Measurements from ENCODE around the gene MED15.

MED15 gene

DNA sequence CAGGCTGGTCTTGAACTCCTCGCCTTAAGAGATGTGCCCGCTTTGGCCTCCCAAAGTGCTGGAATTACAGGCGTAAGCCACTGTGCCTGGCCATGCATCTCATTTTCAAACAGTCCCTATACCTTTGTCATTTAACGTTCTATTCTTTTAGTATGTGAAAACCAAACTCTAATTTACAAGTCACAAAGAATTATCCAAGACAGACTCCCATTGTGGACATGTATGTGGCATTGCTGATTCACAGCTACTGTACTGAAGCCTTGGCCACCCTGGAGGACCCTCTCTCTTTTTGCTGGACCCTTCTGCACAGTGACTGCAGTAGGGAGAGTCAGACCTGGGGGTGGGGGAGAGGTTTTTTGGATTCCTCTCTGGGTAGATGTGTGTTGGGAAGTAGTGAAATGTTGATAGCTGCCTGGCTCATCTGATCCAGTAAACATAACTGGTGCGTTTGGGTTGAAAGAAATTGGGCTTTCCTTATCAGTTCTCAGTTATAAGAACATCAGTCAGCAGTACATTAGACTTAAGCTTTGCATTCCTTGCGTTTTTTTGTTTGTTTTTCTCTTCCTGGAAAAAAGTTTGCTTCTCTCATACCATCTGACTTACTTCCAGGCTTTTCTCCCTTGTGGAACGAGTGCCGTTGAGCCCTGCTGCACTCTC lies 65.9 kb downstream of the MED15 start:
- DNase-seq, result no peak

DNA sequence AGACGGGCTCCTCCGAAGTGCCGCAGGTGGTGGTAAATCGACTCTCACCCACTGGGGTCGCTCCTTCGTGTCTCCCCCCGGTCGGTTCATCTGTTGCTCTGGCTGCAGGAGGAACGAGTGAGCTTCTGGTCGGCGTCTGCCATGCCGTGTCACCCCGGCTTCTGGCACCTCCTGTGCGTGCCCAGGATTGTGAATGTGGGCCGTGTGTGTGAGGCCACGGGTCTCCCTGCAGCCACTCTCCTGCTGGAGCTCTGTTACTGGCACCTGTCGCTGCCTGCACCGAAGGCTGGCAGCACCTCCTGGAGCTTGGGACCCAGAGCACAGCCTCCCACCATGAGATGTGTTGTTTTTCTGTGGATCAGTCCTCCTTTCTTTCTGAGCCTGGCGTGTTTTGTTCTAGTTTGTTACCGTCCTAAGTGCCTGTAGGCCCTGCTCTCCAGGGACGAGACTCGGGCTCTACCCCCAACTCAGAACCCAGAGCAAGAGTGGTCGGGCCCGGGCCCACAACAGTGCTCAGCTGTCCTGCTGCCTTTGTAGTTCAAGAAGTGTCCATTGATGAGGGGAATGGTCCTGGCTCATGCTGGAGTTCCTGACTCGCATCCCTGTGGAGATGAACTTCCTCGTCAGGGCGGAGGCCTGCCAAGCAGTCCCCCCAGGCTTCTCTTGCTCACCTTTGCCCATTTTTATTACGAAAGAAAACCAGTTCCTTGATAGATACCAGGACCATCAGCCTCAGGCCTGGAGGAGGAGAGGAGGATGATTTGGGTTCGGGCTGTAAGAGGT lies 66.6 kb downstream of the MED15 start:
- no peak for DNase-seq

DNA sequence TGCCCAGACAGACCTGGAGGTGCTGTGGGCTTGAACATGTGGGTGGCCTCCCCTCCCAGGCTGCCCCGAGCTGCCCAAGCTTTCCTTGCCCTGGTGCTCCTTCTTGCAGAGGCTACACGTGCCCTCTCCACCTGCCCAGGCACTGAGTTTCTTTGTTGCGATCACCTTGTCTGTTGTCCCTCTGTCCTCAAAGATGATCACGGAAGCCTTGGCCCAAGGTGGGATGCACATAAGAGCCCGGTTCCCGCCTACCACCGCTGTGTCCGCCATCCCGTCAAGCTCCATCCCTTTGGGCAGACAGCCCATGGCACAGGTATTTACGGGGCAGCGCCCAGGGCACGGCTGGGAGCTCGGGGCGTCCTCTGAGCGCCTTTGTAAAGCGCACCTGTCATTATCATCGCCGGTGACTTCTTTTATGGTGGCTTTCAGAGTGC lies 67.5 kb downstream of the MED15 start:
- no peak for DNase-seq

DNA sequence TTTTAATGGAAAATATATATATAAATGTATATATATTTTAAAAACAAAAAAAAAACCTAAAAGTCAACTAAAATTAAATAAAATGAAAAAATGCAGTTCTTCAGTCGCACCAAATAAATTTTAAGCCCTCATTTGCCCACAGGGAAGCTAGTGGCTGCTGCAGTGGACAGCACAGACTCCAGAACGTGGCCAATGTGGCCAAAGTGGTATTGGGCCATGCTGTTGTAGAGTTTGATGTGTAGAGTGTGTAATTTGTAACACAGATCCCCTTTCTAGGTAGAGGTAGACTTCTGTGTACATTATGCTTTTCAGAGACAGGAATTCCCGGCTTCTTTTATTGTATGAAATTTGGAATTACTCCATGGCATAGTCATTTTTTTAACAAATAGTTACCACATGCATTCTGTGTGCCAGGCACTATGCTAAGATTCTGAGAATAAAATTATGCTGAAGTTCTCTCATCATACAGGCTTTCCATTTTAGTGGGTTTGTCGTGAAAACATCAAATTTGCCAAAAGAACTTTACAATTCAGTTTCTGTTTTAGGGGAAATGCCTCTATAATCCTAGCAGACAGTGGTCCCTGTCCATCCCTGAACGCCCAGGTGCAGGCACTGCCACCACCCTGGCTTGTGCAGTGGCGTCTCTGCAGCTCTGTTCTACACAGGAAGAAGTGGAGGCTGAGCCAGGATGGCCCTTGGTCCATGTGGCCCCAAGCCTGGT lies 68.5 kb downstream of the MED15 start:
- no peak for DNase-seq

DNA sequence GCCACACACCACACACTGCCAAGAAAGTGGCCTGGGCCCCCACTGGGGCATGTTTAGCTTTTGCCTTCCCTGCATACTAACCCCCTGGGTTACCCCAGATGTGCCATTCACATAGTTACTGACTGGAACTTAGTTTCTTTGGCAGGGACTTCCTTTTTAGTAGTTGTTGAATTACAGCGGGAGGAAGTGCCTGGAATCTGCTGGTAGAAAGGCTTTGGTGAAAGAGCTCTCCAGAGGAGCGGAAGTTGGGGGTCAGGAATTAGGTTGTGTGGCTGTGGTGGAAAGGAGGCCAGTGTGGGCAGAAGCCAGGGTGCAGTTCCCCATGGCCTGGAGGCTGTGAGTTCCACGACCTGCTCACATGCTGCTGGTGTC lies 69.0 kb downstream of the MED15 start:
- no peak for DNase-seq

DNA sequence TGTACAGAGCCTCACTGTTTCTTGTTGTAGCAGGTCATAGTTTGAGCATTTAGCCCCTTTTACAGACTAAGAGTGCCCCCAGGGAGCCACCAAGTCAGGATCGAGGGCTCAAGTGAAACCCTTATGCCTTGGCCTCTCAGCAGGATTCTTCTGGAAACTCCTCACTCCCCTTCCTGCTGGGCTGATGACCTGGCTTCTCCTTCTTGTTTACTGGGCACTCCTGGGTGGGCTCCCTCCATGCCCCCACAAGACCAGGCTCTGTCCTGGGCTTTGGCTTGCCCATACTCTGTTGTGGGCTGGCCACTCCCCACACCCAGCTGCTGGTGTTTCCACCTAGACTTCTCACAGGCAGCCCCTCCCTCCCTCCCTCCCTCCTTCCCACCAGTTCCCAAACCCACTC lies 69.6 kb downstream of the MED15 start:
- DNase-seq, result no peak

DNA sequence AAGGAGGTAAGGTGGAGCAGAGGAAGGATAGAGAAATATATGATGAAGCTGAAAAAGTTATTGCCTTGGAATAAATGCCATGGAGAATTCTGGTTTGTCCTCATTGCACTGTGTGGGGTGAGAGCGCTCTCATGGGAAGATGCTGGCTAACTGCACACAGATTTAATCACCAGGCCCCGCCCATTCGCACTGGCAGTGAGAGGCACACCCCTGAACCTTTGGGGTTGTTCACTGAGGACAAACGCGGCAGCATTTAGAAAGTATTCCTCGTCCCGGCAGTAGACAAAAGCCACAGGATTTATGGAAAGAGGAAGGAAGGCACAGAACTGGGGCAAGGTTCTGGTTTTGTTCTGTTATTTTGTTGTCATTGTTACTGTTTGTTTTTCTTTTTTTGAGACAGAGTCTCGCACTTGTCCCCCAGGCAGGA lies 70.2 kb downstream of the MED15 start:
- no peak for DNase-seq

DNA sequence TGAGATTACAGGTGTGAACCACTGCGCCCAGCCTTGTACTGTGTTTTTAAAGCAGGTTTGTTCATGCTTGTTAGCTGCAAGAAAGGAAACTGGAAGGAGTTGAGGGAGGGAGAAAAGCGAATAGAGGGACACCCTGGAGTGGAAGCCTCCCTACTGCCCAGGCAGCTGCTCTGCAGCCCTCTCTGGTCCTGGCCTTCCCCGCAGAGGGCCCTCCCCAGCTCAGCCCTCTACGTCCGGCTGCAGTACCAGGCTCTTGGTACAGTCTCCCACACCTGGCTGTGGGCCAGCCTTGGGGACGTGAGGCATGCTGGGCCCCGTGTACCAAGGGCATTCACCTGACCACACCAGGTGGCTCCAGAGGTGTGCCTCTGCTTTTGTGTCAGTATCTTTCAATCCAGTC lies 70.8 kb downstream of the MED15 start:
- DNase-seq, result no peak

DNA sequence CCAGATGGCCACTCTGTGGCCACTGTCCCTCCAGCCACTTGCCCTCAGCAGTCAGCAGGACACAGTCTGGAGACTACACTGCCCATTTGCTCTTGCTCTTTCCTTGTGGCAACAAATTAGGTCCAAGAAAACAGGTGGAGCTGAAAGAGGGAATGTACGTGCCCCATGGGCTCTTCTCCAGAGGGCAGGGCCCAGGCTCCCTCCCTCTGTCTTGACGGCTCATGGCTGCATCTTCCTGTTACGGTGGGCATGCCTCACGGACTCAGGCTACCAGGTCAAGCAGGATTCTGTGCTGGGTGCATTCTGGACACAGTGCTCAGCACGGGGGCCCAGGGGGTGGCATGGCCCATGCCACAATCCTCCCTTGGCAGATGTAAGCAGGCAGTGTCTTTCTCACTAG lies 71.3 kb downstream of the MED15 start:
- no peak for DNase-seq

DNA sequence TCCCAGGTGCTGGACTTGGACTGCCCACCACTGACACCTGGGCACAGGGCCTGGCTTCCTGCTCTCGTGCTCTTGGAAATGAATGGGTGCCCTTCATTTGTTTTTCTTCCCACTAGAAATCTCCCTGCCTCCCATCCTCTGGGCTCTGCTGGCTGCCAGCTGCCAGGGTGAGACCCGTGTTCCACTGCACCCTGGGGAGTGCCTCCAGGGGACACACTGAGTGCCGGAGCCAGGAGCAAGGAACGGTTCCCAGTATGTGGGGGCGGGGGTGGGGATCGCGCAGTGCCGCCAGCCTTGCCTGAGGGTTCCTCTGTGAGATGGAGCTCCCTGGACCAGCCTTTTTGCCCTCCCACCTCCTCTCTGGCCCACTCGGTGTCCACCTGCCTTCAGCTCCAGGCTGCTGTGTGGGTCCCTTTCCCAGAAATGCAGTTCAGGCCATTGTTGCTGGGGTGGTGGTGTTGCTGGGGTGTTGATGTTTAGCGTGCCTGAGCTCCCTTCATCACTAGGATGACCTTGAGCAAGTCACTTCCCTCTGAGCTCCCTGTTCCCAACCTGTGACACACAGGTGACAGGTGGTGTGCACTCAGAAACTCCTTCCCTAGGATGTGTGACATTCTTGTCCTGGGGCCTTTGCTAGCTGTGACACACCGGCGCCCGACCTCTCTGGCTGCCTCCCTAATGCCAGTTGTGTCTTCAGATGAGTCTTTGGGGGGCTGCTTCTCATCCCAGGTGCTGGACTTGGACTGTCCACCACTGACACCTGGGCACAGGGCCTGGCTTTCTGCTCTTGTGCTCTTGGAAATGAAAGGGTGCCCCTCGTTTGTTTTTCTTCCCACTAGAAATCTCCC lies 72.1 kb downstream of the MED15 start:
- DNase-seq, result no peak

DNA sequence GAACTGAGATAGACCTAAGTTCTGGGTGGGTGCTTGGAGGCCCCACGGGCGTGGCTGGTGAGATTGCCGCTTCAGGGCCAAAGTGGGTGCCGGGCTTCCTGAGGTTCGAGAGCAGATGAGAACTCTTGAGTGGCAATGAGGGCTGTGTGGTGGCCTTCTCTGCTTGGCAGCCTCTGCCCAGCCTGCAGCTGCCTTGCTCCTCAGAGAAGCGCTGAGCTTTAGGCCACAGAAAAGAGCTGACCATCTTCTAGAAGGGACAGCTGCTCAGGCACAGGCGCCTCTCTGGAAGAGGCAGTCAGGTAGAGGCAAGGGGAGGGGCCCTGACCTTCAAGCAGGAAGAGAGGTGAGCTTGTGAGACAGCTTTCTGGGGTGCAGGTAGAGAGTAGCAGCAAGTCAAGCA lies 72.8 kb downstream of the MED15 start:
- no peak for DNase-seq

DNA sequence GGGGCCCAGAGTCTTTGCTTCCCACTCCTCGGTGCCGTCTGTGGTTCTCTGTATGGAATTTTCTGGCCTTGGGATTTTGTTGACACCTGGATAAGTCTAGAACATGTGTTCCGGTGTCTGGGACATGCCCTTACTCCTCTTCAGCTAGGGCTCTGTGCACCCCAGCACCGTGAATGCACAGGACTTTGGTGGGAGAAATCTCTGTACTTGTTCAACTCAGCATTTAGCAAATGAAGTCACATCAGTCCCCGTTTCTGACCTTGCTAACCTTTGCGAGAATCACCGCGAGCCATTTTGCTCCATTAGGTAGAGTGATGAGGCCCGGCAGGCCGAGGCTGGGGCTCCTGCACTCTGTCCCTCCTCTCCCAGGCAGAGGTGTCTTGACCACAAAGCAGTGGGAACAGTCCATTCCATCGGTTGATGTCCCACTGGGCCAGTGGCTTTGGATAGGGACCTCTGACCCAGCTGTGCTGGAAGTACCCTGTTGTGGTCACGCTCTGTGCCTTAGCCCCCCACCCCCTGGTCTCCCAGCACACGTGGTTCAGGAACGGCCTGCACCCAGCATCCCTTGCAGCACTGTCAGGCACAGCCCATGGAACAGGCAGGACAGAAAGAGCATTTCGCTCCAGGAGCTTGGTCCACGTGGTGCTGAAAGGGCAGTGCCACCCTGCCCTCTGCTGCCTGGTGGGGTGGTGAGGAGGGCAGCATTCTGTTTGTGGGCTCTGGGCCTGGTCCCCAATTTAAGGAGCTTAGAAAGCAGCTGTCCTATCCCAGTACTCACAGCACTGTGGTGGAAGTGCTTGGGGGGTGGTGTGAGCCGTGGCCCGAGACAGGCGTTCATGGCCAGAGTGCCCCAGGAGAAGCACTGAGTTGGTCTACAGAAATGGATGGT lies 73.4 kb downstream of the MED15 start:
- DNase-seq, result no peak

DNA sequence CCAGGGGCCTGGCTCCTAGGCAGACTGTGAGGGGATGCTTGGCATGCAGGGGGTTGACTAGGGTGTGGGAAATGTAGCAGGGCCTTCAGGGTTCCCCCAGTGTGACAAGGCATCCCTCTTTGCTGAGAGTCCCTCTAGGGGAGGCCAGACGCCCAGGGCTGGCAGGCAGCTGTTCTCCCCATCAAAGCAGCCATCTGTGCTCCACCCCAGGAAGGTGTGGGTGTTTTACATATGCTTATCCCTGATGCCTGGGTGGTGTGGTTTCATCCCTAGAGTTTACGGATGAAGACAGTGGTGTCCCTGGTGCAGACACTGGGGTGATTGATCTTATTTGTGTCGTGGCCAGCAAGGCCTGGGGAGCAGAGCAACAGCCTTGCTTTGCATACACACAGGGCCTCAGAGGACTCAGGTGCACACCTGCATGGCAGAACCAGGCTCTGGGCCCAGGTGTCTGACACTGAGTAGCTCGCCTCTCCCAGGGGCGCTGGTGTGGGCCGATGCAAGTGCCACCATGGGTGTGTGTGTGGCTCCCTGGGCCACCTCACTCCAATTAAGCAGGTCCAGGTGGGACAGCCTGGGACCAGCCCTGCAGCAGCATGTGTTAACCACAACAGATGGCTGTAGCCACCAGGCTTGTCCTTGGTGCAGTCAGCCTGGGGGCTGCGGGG lies 74.2 kb downstream of the MED15 start:
- DNase-seq, result no peak

DNA sequence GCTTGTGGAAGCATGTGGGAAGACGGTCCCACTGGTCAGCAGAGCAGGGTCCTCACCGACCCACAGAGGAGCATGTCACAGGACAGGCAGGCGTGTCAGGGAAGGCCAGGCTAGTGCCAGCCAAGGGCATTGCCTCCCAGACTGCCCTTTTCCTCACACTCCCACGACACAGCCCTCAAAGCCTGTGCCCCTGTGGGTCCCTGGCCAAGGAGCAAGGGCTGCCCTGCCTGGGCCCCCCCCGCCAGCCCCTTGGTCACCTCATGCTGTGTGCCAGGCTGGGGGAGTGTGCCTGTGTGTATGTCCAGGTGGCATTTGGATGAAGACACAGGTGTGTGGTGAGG lies 74.7 kb downstream of the MED15 start:
- DNase-seq, result no peak

DNA sequence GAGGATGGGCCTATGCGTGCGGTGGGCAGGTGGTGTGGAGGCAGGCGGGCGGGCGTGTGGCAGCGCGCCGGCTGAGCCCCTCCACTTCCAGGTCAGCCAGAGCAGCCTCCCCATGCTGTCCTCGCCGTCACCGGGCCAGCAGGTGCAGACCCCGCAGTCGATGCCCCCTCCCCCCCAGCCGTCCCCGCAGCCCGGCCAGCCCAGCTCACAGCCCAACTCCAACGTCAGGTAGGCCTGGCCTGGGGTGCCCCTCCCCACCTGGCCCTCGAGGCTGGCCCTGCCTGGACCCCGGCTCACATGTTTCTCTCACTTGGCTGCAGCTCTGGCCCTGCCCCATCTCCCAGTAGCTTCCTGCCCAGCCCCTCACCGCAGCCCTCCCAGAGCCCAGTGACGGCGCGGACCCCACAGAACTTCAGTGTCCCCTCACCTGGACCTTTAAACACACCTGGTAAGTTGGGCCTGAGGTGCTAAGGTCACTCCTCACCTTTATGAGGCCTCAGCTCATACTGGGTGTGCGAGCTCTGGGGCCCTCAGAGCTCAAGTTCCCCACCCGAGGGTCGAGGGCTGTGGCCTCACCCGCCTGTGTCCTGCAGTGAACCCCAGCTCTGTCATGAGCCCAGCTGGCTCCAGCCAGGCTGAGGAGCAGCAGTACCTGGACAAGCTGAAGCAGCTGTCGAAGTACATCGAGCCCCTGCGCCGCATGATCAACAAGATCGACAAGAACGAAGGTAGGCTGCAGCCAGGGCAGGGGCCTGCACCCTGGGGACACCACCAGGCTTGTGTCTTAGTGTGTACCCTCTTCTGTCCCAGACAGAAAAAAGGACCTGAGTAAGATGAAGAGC lies 75.3 kb downstream of the MED15 start:
- DNase-seq, result no peak

DNA sequence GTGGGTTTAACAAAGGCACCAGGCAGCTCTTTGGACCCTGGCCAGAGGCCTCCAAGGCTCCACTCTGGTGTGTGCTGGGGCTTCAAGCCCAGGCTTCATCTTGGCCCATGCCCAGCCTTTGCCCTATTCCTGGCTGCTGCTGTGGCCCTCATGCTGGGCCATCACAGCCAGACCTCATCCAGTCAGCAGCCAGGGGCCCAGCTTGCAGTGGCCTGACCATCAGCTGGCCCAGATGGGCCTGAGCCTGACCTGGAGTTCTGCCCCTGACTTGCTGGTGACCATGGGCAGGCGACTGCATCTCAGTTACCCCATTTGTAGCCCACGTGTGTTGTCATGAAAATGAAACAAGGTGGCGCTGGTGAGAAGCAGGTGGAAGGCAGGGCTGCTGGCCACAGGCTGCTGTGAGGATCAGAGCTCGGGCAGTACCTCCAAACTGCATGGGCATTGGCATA lies 76.1 kb downstream of the MED15 start:
- DNase-seq, result no peak

DNA sequence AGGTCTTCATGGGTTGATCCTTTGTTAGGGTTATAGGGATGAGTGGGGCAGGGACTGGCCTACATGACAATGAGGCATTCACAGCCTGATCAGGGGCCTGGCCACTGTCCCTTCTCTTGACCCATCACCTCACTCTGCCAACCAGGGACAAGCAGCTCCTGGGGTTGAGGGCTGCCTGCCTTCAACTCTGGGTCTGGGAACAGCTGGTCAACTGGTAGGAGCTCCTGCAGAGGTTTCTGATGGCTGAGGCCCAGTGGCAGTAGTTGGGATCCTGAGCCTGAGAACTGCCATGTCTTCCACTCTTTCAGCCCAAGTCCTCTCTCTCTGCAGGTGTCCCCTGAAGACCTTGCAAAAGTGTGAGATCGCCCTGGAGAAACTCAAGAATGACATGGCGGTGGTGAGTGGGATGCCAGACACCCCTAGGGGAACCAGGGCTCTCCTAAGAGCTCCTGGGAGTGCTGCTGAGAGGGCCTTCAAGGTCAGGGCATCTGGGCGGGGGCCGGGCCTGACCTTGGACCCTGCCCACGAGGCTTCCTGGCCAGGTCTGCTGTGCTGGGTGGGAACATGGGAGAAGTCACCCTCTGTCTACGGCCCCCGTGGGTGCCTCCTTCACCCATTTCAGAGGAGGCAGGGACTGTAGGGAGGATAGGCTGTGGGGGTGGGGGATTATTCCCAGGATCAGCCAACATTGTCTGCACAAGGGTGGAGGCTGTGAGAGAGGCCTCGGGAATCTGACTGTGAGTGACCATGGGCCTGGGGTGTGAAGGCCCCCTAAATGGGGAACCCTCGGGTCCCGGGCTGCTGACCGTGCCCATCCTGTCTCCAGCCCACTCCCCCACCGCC lies 76.8 kb downstream of the MED15 start:
- DNase-seq, result no peak

DNA sequence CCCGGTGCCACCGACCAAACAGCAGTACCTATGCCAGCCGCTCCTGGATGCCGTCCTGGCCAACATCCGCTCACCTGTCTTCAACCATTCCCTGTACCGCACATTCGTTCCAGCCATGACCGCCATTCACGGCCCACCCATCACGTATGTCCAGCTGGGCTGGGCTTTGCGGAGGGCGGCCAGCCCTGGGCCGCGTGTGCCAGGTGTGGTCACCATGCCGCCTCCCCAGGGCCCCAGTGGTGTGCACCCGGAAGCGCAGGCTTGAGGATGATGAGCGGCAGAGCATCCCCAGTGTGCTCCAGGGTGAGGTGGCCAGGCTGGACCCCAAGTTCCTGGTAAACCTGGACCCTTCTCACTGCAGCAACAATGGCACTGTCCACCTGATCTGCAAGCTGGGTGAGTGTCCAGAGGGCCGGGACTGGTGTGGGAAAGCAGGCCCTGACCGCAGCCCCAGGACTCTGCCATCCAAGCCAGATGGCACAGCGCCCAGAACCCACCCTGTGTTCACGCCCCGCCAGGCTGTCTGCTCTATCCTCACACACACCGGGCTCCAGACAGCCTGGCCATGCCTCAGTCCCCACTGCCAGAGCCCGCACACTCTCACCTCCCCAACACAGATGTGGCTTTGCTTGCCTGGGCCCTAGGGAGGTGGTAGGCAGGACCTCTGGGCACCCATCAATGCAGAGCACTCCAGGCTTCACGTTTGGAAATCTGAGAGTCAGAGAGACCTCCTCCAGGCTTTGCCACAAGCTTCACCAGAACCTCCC lies 77.6 kb downstream of the MED15 start:
- no peak for DNase-seq
